SK-N-MC (cell line): ENCODE measurements around the gene M6PR.
"Not testable (repeated sequence)": the region's sequence is repeated elsewhere in the genome, so short reads cannot be mapped to it uniquely, and the experiment has no call there.

Source experiments
- DNase-seq: peaks from one replicate; pipeline ENCODE4 v3.0.0-alpha.2; 2011; ENCODE audit warnings: low read depth, low spot score
- H3K27ac ChIP-seq: fragments of 200-600 bp; sonication (generic); 2 replicates; pipeline ENCODE4 v1.5.1; 2016; ENCODE audit warnings: mixed run types
- H3K36me3 ChIP-seq: fragments of 200-600 bp; sonication (generic); 2 replicates; pipeline ENCODE4 v1.6.1; 2017; ENCODE audit warnings: antibody characterized with exemption, low read length, mixed read lengths; ENCODE audit not compliant: insufficient read depth
- H3K4me3 ChIP-seq: fragments of 200-600 bp; sonication (generic); 2 replicates; pipeline ENCODE4 v1.5.1; 2016
- H3K9ac ChIP-seq: fragments of 200-600 bp; sonication (generic); 2 replicates; pipeline ENCODE4 v1.8.0; 2017; ENCODE audit warnings: mixed run types, mixed read lengths; ENCODE audit not compliant: insufficient read length
- H3K9me3 ChIP-seq: fragments of 200-600 bp; sonication (generic); 2 replicates; pipeline ENCODE4 v1.6.1; 2017; ENCODE audit warnings: low read depth, mild to moderate bottlenecking, antibody characterized with exemption, low read length, moderate library complexity, mixed read lengths
- EZH2 ChIP-seq: fragments of 200-600 bp; sonication (generic); IDR thresholded peaks from one replicate; pipeline ENCODE4 v1.6.1; 2017; ENCODE audit warnings: antibody characterized with exemption
- FOXP2 ChIP-seq: optimal IDR thresholded peaks from 2 replicates; pipeline ENCODE3; 2011; ENCODE audit warnings: mild to moderate bottlenecking, moderate library complexity; ENCODE audit not compliant: insufficient read depth; ENCODE audit errors: extremely low read length, control extremely low read depth
- POLR2AphosphoS5 ChIP-seq: IDR thresholded peaks from 2 replicates; pipeline ENCODE4 v1.6.1; 2012; ENCODE audit warnings: mild to moderate bottlenecking, low read depth, low read length, borderline replicate concordance

Gene M6PR

DNA sequence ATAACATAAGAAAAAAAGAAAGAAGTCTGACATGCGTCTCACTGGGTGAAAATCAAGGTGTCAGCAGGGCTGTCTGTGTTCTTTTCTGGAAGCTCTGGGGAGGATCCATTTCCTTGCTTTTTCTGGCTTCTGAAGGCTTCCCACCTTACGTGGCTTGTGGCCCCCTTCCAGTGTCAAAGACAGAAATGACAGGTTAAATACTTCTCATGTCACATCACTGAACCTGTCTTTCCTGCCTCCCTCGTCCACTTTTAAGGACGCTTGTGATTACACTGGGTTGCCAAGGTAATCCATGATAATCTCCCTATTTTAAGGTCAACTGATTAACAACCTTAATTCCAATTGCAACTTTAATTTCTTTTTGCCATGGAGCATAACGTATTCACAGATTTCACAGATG, 39.7 kb downstream of the M6PR start:
- Histone ChIP-seq H3K9me3 (no peaks in the 10 kb centered on the region), H3K9ac (no peak overlapping the region), H3K4me3 (no peak overlapping the region), H3K36me3 (no peaks in the 10 kb centered on the region), H3K27ac (no peak overlapping the region)
- TF ChIP-seq EZH2 (no peak), FOXP2 (no peak), POLR2AphosphoS5 (no peak)
- DNase-seq, result no peak

DNA sequence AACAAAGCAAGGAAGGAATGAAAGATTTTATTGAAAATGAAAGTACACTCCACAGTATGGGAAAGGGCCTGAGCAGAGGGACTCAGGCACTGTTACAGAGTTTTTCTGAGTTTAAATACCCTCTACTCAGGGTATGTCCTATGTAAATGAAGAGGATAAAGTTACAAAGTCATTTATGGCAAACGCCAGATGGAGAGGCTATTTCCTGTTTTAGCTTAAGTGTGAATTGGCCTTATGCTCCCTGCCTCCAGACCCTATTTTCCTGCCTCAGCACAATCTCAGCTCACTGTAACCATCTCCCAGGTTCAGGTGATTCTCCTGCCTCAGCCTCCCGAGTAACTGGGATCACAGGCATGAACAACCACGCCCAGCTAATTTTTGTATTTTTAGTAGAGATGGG, 41.9 kb downstream of the M6PR start:
- Histone ChIP-seq H3K9ac (no peak overlapping the region), H3K4me3 (no peak overlapping the region), H3K9me3 (no peaks in the 10 kb centered on the region), H3K27ac (no peak overlapping the region), H3K36me3 (no peaks in the 10 kb centered on the region)
- no peak for TF ChIP-seq POLR2AphosphoS5
- no peak for TF ChIP-seq FOXP2
- TF ChIP-seq EZH2, result no peak
- DNase-seq, result no peak

DNA sequence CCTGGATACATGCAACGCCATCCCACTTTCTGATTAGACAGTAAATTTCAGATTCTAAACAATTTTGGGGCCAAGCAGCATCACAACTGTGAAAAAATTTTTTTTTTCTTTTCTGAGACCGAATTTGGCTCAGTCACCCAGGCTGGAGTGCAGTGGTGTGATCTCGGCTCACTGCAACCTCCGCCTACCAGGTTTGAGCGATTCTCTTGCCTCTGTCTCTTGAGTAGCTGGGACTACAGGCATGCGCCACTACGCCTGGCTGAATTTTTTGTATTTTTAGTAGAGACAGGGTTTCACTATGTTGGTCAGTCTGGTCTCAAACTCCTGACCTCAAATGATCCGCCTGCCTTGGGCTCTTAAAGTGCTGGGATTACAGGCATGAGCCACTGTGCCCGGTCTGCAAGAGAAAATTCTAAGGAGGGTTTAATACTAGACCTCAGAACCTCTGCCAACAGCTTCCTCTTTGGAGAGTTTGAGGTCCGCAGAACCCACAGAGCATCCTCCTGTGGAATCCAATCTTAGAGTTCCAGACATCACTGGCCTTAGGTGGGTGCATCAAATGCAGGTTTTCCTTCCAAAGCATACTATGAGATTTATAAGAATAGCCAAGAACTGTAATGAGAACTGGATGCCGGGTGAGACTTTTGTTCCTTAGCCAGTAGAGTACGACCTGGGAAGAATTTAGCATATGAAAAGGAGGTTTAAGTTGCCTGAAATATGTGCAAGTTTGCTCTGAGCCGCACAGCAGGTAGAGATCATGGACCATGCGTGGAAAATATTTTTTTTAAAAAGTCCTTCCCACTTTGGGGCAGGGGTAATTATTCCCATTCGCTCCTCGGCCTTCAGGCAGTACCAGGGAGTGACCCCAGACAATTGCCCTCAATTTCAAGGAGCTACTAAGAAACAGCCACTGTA, 42.9 kb downstream of the M6PR start:
- TF ChIP-seq POLR2AphosphoS5, result no peak
- TF ChIP-seq FOXP2, result no peak
- no peak for TF ChIP-seq EZH2
- Histone ChIP-seq H3K27ac (no peak overlapping the region), H3K36me3 (no peaks in the 10 kb centered on the region), H3K9ac (no peak overlapping the region), H3K4me3 (no peak overlapping the region), H3K9me3 (no peaks in the 10 kb centered on the region)
- DNase-seq, result no peak

- Histone ChIP-seq H3K4me3 (no peak overlapping the region), H3K9ac (no peak overlapping the region)
- TF ChIP-seq EZH2, result no peak
- no peak for TF ChIP-seq POLR2AphosphoS5
- TF ChIP-seq FOXP2, result no peak
Observed at GRCh38 chr12:8905546-8905945, 43.9 kb downstream of the M6PR start.

DNA sequence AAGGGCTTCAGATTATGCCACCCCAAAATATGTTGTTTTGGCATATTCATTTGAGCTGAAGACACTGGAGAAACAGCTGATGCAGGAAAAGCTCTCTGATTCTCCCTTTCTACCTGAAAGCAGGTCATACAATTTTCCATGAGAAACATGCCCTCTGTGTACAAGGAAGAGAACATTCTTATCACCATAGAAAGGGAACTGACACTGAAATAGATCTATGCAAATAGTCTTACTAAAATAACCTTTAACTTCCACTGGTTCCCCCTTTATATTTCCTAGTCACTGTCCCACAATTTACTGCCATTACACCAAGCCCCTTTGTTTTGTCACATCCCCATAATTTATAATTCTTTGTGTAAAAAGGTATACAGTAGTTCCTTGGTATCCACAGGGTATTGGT, 44.8 kb downstream of the M6PR start:
- no peaks in the 10 kb centered on the region for H3K36me3 ChIP-seq
- no peak overlapping the region for H3K27ac ChIP-seq
- TF ChIP-seq FOXP2 (no peak), EZH2 (no peak), POLR2AphosphoS5 (no peak)
- H3K9me3 ChIP-seq, result no peaks in the 10 kb centered on the region
- H3K4me3 ChIP-seq, result no peak overlapping the region
- no peak overlapping the region for H3K9ac ChIP-seq
- DNase-seq, result no peak

More at GRCh38 chr12:8905546-8905945, 43.9 kb downstream of the M6PR start:
- Histone ChIP-seq H3K27ac (no peak overlapping the region), H3K9me3 (no peaks in the 10 kb centered on the region), H3K36me3 (no peaks in the 10 kb centered on the region)
- no peak for DNase-seq

- no peak for DNase-seq
- H3K27ac ChIP-seq, result no peak overlapping the region
- no peak overlapping the region for H3K9ac ChIP-seq
- H3K9me3 ChIP-seq, result no peaks in the 10 kb centered on the region
- TF ChIP-seq POLR2AphosphoS5 (no peak), FOXP2 (no peak), EZH2 (no peak)
- H3K36me3 ChIP-seq, result no peaks in the 10 kb centered on the region
- no peak overlapping the region for H3K4me3 ChIP-seq
Observed at GRCh38 chr12:8903646-8904045, 45.8 kb downstream of the M6PR start.

GRCh38 chr12:8902703-8903102, 46.7 kb downstream of the M6PR start:
- H3K9ac ChIP-seq, H3K27ac ChIP-seq, DNase-seq, H3K4me3 ChIP-seq, H3K9me3 ChIP-seq, H3K36me3 ChIP-seq: not testable (repeated sequence)

DNA sequence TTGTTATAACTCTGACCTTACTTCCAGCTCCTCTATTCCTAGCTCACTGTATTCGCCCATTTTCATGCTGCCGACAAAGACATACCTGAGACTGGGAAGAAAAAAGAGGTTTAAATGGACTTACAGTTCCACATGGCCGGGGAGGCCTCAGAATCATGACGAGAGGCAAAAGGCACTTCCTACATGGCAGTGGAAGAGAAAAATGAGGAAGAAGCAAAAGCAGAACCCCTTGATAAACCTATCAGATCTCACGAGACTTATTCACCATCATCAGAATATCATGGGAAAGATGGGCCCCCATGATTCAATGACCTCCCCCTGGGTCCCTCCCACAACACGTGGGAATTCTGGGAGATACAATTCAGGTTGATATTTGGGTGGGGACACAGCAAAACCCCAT, 49.6 kb downstream of the M6PR start:
- TF ChIP-seq FOXP2 (no peak), POLR2AphosphoS5 (no peak), EZH2 (no peak)
- no peak overlapping the region for H3K4me3 ChIP-seq
- DNase-seq, result no peak
- H3K9me3 ChIP-seq, result no peaks in the 10 kb centered on the region
- H3K27ac ChIP-seq, result no peak overlapping the region
- no peaks in the 10 kb centered on the region for H3K36me3 ChIP-seq
- no peak overlapping the region for H3K9ac ChIP-seq

- H3K9me3 ChIP-seq, result no peaks in the 10 kb centered on the region
- DNase-seq, result no peak
- no peak for TF ChIP-seq POLR2AphosphoS5
- TF ChIP-seq FOXP2, result no peak
- TF ChIP-seq EZH2, result no peak
- no peaks in the 10 kb centered on the region for H3K36me3 ChIP-seq
- no peak overlapping the region for H3K4me3 ChIP-seq
- no peak overlapping the region for H3K27ac ChIP-seq
- H3K9ac ChIP-seq, result no peak overlapping the region
Observed at GRCh38 chr12:8897081-8897480, 52.4 kb downstream of the M6PR start.
